ENCODE measurements around the gene CCDC141.

The CCDC141 gene

DNA sequence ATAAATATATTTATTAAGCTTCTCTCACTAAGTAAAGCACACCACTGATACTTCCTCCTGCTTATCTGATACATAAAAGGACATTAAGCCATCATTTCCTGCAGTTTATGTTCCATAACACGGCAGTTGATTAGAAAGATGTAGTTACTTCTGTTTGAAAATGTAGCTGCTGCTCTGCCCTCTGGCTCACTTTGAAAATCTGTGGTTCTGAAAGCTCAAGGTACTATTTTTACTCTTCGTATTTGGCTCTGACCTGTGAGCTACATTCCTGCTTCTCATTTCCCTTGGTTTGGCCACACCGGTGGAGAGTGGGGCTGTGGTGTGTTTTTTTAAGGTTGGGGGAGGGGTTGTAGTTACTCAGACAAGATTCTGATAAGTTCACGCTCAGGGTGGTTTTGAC lies 229.9 kb downstream of the CCDC141 start:
- H3K36me3 Mint-ChIP-seq (ENCODE audit: insufficient read depth): no peaks in the 10 kb centered on the region
- H3K4me1 Mint-ChIP-seq: peaks cover 5% of the 10 kb centered on the region
- DNase-seq (ENCODE audit: low spot score in 2 of 2) (no peak), ATAC-seq (replicated peaks; ENCODE audit: extremely low read depth, poor library complexity, severe bottlenecking) (no peak)
- no peaks in the 10 kb centered on the region for H3K9me3 Mint-ChIP-seq
- H3K4me3 Mint-ChIP-seq: peak overlapping the region; percentile 18
- H3K27ac Mint-ChIP-seq (ENCODE audit: low read depth): no peak overlapping the region
- H3K27me3 Mint-ChIP-seq: no peaks in the 10 kb centered on the region

DNA sequence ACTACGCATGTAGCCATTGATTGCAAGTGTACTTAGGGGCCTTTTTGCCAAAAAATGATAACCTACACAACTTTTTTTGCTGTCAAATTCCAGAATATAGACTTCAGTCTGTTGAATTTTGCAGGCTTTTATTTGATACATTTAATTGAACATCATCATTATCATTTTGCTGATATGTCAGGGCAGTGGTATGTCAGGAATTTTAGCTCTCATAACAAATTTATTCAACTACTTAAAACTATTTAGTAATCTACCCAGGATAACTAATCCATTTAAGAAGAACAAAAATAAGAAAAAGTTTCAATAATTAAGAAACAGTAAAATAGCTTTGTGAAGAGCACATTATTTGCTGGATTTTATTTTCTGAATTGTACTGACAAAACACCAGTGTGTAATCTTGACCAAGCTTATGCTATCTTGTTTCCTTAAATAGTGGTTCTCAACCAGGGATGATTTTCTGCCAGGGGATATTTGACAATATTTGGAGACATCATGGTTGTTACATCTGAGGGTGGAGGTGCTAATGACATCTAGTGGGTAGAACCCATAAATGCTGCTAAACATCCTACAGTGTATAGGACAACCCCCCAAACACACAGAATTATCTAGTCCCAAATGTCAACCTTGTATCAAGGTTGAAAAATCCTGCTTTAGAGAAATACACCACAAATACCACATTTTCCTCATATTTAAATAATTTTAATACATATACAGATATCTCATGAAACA lies 230.6 kb downstream of the CCDC141 start:
- DNase-seq (ENCODE audit: low spot score in 2 of 2) (no peak), ATAC-seq (replicated peaks; ENCODE audit: extremely low read depth, poor library complexity, severe bottlenecking) (no peak)
- Mint-ChIP-seq H3K27ac (ENCODE audit: low read depth) (no peak overlapping the region), H3K4me1 (peaks cover 5% of the 10 kb centered on the region), H3K36me3 (ENCODE audit: insufficient read depth) (no peaks in the 10 kb centered on the region), H3K27me3 (no peaks in the 10 kb centered on the region), H3K4me3 (no peak overlapping the region), H3K9me3 (no peaks in the 10 kb centered on the region)

DNA sequence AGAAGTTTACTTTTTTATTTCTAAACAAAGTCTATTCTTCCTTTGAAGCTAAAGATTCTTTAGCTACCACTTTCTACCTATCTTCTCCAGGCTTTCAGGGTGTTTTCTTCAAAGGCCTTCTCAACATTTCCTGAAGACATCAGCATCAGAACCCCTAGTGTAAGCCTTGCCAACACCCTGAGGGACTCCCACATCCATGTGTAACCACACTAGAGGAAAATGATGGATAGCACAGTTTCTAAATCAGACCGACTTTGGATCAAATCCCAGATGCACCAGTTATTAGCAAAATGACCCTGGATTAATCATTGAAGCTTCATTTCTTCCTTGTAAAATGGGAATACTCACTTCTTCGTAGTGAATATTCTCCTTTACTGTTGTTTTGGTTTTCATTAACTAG lies 238.0 kb downstream of the CCDC141 start:
- Mint-ChIP-seq H3K4me1 (no peaks in the 10 kb centered on the region), H3K27ac (ENCODE audit: low read depth) (no peak overlapping the region), H3K4me3 (no peak overlapping the region), H3K36me3 (ENCODE audit: insufficient read depth) (no peaks in the 10 kb centered on the region), H3K27me3 (no peaks in the 10 kb centered on the region), H3K9me3 (no peaks in the 10 kb centered on the region)
- DNase-seq (ENCODE audit: low spot score in 2 of 2) (no peak), ATAC-seq (replicated peaks; ENCODE audit: extremely low read depth, poor library complexity, severe bottlenecking) (no peak)

DNA sequence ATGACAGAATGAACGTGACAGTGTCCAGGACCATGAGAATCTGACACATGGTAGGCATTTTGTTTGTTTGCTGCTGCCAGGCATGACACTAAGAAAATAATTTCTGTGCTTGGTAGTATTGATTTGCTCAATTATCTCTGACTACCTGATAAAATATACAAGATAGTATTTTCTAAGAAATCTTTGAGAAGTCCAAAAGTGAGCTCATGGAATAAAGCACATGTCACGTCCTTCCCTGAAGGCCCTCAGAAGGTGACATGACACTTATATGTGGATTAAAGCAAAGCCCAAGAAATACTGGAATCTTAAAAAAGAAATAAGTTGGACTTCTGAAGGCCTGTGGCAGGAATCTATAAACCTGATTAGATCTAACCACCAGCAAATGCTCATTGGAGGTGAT lies 238.9 kb downstream of the CCDC141 start:
- Mint-ChIP-seq H3K4me1 (no peaks in the 10 kb centered on the region), H3K36me3 (ENCODE audit: insufficient read depth) (no peaks in the 10 kb centered on the region), H3K27me3 (no peaks in the 10 kb centered on the region), H3K4me3 (no peak overlapping the region), H3K27ac (ENCODE audit: low read depth) (no peak overlapping the region), H3K9me3 (no peaks in the 10 kb centered on the region)
- no peak for ATAC-seq (replicated peaks; ENCODE audit: extremely low read depth, poor library complexity, severe bottlenecking)
- no peak for DNase-seq (ENCODE audit: low spot score in 2 of 2)

DNA sequence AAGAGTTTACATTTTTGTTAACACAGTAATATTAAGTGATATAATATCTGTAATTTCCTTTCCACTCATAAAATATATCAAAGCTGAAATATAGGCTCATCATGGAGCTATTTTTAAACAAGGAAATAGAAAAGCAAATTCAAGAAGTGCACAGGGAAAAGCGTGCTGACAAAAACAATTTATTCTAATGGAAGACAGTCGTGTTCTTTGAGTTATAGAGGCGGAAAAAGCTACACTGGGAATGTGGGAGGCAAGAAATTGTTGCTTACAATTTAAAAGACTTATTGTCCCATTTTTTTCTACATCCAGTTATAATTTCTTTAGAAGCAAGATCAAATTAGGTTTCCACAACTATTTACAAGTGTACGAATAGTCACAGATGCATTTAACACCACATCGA lies 239.5 kb downstream of the CCDC141 start:
- H3K27ac Mint-ChIP-seq (ENCODE audit: low read depth): no peak overlapping the region
- no peaks in the 10 kb centered on the region for H3K4me1 Mint-ChIP-seq
- ATAC-seq (replicated peaks; ENCODE audit: extremely low read depth, poor library complexity, severe bottlenecking) (no peak), DNase-seq (ENCODE audit: low spot score in 2 of 2) (no peak)
- H3K27me3 Mint-ChIP-seq: no peaks in the 10 kb centered on the region
- H3K9me3 Mint-ChIP-seq: no peaks in the 10 kb centered on the region
- no peaks in the 10 kb centered on the region for H3K36me3 Mint-ChIP-seq (ENCODE audit: insufficient read depth)
- H3K4me3 Mint-ChIP-seq: no peak overlapping the region

DNA sequence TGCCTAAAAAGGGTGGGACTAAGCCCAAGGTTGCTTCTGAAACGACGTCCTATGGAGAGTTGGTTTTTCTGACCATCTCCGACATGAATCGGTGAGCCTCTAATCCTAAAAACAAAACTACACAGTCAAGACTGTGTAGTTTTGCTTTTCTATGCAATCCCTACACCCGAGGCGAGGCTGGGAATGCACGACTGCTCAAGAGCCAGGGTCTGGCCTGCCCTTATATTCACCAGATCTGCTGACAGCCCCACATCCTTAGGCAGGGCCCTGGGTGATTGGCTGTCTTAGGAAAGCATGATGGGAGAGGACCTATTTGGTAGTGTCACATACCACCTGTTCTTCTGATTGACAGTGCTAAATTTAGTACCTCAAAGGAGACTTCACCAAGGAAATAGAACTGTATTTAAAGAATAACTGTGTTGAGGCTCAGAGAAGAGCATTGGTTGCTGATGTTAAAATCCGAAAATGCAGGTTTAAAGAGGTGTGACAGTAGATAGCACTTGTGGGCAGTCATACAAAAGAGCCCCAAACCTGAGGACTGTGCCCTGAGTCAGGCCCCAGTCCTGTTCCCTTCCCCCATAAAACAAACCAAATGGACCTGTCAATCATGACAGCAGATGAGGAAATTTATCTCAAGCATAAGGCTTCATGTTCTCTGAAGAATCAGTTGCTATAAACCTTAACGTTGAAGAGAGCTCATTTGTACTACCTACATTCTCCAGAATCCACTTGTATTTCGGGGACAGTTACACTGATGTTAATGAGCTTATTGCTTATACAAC lies 242.5 kb downstream of the CCDC141 start, which contains the start of gene TTN:
Gene TTN (minus strand): TSS at position 197 of the 782 bp plus-strand sequence. CDS start 2,781 bp downstream, outside the sequence.
- no peaks in the 10 kb centered on the region for H3K9me3 Mint-ChIP-seq
- no peaks in the 10 kb centered on the region for H3K4me1 Mint-ChIP-seq
- H3K4me3 Mint-ChIP-seq: no peak within 1 kb of the TSS
- H3K36me3 Mint-ChIP-seq (ENCODE audit: insufficient read depth): no peaks in the 10 kb centered on the region
- no peak within 1 kb of the TSS for H3K27ac Mint-ChIP-seq (ENCODE audit: low read depth)
- DNase-seq (ENCODE audit: low spot score in 2 of 2): no peak
- H3K27me3 Mint-ChIP-seq: no peaks in the 10 kb centered on the region
- no peak for ATAC-seq (replicated peaks; ENCODE audit: extremely low read depth, poor library complexity, severe bottlenecking)

DNA sequence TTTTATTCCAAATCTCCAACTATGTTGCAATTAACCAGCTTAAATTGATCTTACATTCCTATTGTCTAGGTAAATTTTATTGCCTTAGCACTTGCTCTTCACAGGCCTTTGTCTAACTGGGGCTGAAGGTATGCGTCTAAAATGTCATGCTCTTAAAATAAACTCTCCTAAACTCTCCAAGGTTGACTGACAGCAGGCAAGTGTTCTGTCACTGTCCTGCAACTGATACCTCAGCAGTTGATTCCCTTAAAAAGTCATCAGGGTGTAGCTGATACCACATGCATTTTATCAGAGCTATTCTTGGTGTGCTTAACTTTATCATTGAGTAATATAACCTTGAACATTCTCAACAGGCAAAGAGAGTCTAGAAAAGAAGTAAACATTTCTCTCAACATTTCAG lies 243.4 kb downstream of the CCDC141 start:
- no peaks in the 10 kb centered on the region for H3K27me3 Mint-ChIP-seq
- no peak for ATAC-seq (replicated peaks; ENCODE audit: extremely low read depth, poor library complexity, severe bottlenecking)
- no peak overlapping the region for H3K4me3 Mint-ChIP-seq
- no peak overlapping the region for H3K27ac Mint-ChIP-seq (ENCODE audit: low read depth)
- no peaks in the 10 kb centered on the region for H3K36me3 Mint-ChIP-seq (ENCODE audit: insufficient read depth)
- no peak for DNase-seq (ENCODE audit: low spot score in 2 of 2)
- no peaks in the 10 kb centered on the region for H3K4me1 Mint-ChIP-seq
- H3K9me3 Mint-ChIP-seq: no peaks in the 10 kb centered on the region

DNA sequence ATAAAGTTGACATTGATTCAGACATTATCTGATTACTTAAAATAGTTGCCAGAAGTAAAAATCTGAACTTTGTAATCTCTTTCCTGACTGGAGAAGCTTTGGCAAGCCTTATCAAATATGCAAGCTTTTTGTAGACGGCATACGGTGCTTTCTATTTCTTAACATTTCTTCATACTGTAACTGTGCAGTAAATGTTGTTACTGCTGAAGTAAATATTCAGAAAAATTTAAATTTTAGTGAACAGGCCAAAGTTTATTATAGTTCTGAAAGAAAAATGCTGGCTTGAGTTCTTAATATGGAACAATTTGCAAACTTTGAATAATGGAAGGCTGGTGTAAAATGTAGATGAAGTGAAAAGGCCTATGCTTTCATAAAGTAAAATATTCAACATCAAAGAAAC lies 244.5 kb downstream of the CCDC141 start:
- no peak for DNase-seq (ENCODE audit: low spot score in 2 of 2)
- no peaks in the 10 kb centered on the region for H3K36me3 Mint-ChIP-seq (ENCODE audit: insufficient read depth)
- ATAC-seq (replicated peaks; ENCODE audit: extremely low read depth, poor library complexity, severe bottlenecking): no peak
- H3K27ac Mint-ChIP-seq (ENCODE audit: low read depth): no peak overlapping the region
- H3K9me3 Mint-ChIP-seq: no peaks in the 10 kb centered on the region
- H3K4me1 Mint-ChIP-seq: no peaks in the 10 kb centered on the region
- no peaks in the 10 kb centered on the region for H3K27me3 Mint-ChIP-seq
- H3K4me3 Mint-ChIP-seq: no peak overlapping the region

DNA sequence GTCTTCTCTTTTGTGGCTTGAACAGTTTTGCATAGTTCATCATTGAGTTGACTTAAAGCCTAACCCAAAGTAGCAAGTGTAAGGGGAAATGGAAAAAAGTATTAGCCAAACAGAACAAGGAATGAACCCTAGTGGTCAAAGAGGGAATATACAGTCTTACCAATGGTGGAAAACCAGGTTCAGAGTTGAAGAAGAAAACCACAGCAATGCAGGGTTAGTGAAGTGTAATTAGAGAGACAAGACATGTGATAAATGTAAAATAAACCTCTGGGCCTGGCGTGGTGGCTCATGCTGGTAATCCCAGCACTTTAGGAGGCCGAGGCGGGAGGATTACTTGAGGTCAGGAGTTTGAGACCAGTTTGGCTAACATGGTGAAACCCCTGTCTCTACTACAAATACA lies 245.1 kb downstream of the CCDC141 start:
- Mint-ChIP-seq H3K9me3 (no peaks in the 10 kb centered on the region), H3K36me3 (ENCODE audit: insufficient read depth) (no peaks in the 10 kb centered on the region), H3K4me3 (no peak overlapping the region), H3K4me1 (no peaks in the 10 kb centered on the region), H3K27ac (ENCODE audit: low read depth) (no peak overlapping the region), H3K27me3 (no peaks in the 10 kb centered on the region)
- DNase-seq (ENCODE audit: low spot score in 2 of 2): no peak
- no peak for ATAC-seq (replicated peaks; ENCODE audit: extremely low read depth, poor library complexity, severe bottlenecking)

DNA sequence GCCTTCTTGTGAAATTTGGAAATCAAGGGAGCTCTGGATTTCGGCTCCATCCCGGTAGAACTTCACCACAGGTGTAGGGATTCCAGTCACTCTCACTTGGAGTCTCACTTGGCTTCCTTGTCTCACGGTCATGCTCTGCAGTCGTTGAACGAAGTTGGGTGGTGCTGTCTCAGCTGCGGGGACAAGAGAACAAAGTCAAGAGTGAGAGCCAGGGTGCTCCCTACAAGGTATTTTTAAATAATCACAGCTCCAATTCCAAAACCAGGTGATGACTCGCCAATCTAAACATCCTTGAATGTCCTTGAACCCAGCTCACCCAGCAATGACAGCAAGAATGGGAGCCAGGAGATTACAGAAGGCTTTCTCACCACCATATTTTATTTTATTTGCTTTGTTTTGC lies 249.4 kb downstream of the CCDC141 start:
- H3K36me3 Mint-ChIP-seq (ENCODE audit: insufficient read depth): no peaks in the 10 kb centered on the region
- no peaks in the 10 kb centered on the region for H3K4me1 Mint-ChIP-seq
- H3K4me3 Mint-ChIP-seq: no peak overlapping the region
- no peaks in the 10 kb centered on the region for H3K27me3 Mint-ChIP-seq
- H3K27ac Mint-ChIP-seq (ENCODE audit: low read depth): no peak overlapping the region
- ATAC-seq (replicated peaks; ENCODE audit: extremely low read depth, poor library complexity, severe bottlenecking) (no peak), DNase-seq (ENCODE audit: low spot score in 2 of 2) (no peak)
- no peaks in the 10 kb centered on the region for H3K9me3 Mint-ChIP-seq

DNA sequence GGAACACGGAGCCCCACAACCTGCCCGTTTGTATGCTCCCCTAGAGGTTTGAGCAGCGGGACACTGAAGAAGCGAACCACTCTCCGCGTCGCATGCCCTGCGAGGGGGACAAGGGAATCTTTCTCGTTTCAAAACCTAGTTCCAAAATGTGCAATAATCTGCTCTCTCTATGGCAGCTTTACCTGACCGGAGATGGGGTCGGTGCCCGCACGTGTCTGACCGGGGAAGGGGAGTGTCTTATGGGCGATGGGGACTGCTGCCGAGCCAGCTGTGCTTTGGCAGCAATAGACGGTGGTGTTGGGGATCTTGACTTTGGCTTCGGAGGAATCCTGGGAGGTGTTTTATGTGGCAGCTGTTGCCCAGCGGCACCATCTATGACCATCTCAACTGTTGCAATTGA lies 250.6 kb downstream of the CCDC141 start:
- ATAC-seq (replicated peaks; ENCODE audit: extremely low read depth, poor library complexity, severe bottlenecking): no peak
- no peak overlapping the region for H3K27ac Mint-ChIP-seq (ENCODE audit: low read depth)

DNA sequence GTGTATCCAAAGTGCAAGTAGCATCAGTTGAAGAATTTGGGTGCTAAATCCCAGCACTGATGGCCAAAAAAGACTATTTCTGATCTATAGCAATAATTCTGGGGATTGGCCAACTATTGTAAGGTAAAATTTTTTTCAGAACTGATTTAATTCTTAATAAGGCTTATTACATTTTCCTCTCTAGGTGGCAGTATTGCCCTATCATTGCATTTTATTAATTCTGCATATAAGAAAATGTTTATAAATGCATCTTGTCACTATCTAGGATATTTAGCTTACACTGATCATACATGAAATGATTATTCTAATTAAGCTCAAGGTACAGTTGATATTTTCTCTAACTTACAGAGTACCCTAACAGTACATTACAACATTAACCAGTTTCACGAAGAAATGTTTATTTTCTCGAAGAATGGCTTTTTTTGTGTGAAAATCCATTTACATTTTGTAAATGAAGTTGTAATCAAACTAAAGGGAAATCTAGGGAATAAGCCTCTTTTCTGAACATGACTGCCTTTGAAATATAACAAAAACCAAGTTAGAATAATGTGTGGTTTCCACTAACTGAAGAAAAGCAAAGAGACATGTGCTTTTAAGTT lies 253.8 kb downstream of the CCDC141 start:
- Mint-ChIP-seq H3K27me3 (no peaks in the 10 kb centered on the region), H3K4me1 (no peaks in the 10 kb centered on the region), H3K4me3 (no peak overlapping the region), H3K9me3 (no peaks in the 10 kb centered on the region), H3K27ac (ENCODE audit: low read depth) (no peak overlapping the region), H3K36me3 (ENCODE audit: insufficient read depth) (no peaks in the 10 kb centered on the region)
- DNase-seq (ENCODE audit: low spot score in 2 of 2) (no peak), ATAC-seq (replicated peaks; ENCODE audit: extremely low read depth, poor library complexity, severe bottlenecking) (no peak)

More for the DNA sequence above, 250.6 kb downstream of the CCDC141 start:
- no peaks in the 10 kb centered on the region for H3K9me3 Mint-ChIP-seq
- H3K36me3 Mint-ChIP-seq (ENCODE audit: insufficient read depth): no peaks in the 10 kb centered on the region
- no peaks in the 10 kb centered on the region for H3K4me1 Mint-ChIP-seq
- no peaks in the 10 kb centered on the region for H3K27me3 Mint-ChIP-seq
- H3K4me3 Mint-ChIP-seq: no peak overlapping the region
- DNase-seq (ENCODE audit: low spot score in 2 of 2): no peak

DNA sequence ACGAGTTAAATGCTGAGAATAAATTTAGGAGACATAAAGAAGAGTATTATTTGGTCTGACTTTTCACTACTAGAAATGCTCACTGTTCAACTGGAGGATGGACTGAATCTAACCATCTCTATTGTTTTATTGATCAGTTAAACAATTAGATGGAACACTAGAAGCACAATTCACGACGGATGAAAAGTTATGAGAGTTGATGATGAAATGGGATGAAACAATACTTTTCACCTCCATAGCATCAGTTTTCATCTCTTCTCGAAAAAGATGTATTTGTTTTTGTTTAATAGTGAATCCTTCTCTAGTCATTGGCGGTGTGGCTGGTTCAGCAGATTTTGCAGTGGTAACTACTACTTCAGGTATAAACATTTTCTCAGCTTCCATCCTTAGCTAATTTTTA lies 262.0 kb downstream of the CCDC141 start:
- Mint-ChIP-seq H3K4me1 (no peaks in the 10 kb centered on the region), H3K36me3 (ENCODE audit: insufficient read depth) (peaks cover 5% of the 10 kb centered on the region), H3K27ac (ENCODE audit: low read depth) (no peak overlapping the region), H3K27me3 (no peaks in the 10 kb centered on the region), H3K4me3 (no peak overlapping the region), H3K9me3 (no peaks in the 10 kb centered on the region)
- ATAC-seq (replicated peaks; ENCODE audit: extremely low read depth, poor library complexity, severe bottlenecking) (no peak), DNase-seq (ENCODE audit: low spot score in 2 of 2) (no peak)
